Measurements from ENCODE around the gene A3GALT2.

A3GALT2 gene

GRCh38 chr1:33321178-33321577 is 280 bp upstream of the A3GALT2 start:
- TF ChIP-seq SIN3A (IDR thresholded peaks at IDR 0.05; ENCODE audit: borderline replicate concordance, insufficient read depth, low read length) (no peak), FOXP2 (optimal IDR thresholded peaks at IDR 0.05; ENCODE audit: borderline replicate concordance, extremely low read depth, extremely low read length, insufficient read depth) (no peak), POLR2AphosphoS5 (IDR thresholded peaks at IDR 0.05; ENCODE audit: low read depth, low read length) (no peak), TAF1 (IDR thresholded peaks at IDR 0.05; ENCODE audit: borderline replicate concordance, insufficient read depth, low read length) (no peak), REST (IDR thresholded peaks at IDR 0.05; ENCODE audit: insufficient read depth in 1 of 2, low read depth in 2 of 2, low read length in 2 of 2) (no peak)

DNA sequence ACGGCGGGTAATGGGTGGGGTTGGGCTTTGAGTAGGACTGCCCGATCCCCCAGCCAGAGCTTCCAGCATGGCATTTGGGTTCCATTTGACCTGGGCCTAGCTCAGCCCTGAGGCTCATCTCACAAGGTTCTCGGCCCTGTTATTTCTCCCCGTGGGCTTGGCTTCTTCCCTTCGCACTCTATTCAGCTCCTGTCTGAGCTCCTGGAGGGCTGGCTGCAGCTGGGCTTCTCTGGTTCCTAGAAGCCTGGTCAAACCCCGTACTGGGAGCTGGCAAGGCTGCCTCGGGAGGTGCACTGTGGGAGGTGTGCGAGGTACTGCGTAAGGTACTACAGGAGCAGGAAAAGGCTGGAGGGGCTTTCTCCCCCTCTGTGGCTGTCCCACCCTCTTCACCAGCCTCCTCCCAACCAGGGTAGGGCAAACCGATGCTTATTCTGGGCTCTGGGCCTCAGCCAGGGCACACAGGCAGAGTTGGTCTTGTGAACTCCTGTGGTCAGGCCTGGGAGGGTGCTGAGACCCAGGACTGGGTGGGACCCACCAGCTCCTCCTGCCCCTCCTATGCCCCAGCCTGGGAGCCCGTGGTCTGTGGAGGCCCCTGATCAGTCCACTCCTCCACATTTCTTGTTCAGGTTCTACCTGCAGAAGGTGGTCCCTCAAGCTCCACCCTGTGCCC is 814 bp downstream of the A3GALT2 start:
- no peak for TF ChIP-seq TAF1 (IDR thresholded peaks at IDR 0.05; ENCODE audit: borderline replicate concordance, insufficient read depth, low read length)
- TF ChIP-seq POLR2AphosphoS5 (IDR thresholded peaks at IDR 0.05; ENCODE audit: low read depth, low read length), result no peak
- no peak for TF ChIP-seq SIN3A (IDR thresholded peaks at IDR 0.05; ENCODE audit: borderline replicate concordance, insufficient read depth, low read length)
- TF ChIP-seq REST (IDR thresholded peaks at IDR 0.05; ENCODE audit: insufficient read depth in 1 of 2, low read depth in 2 of 2, low read length in 2 of 2), result no peak
- no peak for TF ChIP-seq FOXP2 (optimal IDR thresholded peaks at IDR 0.05; ENCODE audit: borderline replicate concordance, extremely low read depth, extremely low read length, insufficient read depth)

GRCh38 chr1:33319186-33319948 is 1.5 kb downstream of the A3GALT2 start:
- TF ChIP-seq REST (IDR thresholded peaks at IDR 0.05; ENCODE audit: insufficient read depth in 1 of 2, low read depth in 2 of 2, low read length in 2 of 2) (no peak), POLR2AphosphoS5 (IDR thresholded peaks at IDR 0.05; ENCODE audit: low read depth, low read length) (no peak), TAF1 (IDR thresholded peaks at IDR 0.05; ENCODE audit: borderline replicate concordance, insufficient read depth, low read length) (no peak), SIN3A (IDR thresholded peaks at IDR 0.05; ENCODE audit: borderline replicate concordance, insufficient read depth, low read length) (no peak), FOXP2 (optimal IDR thresholded peaks at IDR 0.05; ENCODE audit: borderline replicate concordance, extremely low read depth, extremely low read length, insufficient read depth) (no peak)

- TF ChIP-seq REST (IDR thresholded peaks at IDR 0.05; ENCODE audit: insufficient read depth in 1 of 2, low read depth in 2 of 2, low read length in 2 of 2) (no peak), FOXP2 (optimal IDR thresholded peaks at IDR 0.05; ENCODE audit: borderline replicate concordance, extremely low read depth, extremely low read length, insufficient read depth) (no peak), POLR2AphosphoS5 (IDR thresholded peaks at IDR 0.05; ENCODE audit: low read depth, low read length) (no peak), SIN3A (IDR thresholded peaks at IDR 0.05; ENCODE audit: borderline replicate concordance, insufficient read depth, low read length) (no peak), TAF1 (IDR thresholded peaks at IDR 0.05; ENCODE audit: borderline replicate concordance, insufficient read depth, low read length) (no peak)
Observed at GRCh38 chr1:33317946-33318345, 3.0 kb downstream of the A3GALT2 start.
